HG02678 (cell line): ENCODE results near the gene ARPC5L.
"Not testable (repeated sequence)": the region's sequence is repeated elsewhere in the genome, so short reads cannot be mapped to it uniquely, and the experiment has no call there.

ENCODE experiments used
- ATAC-seq: cut with Tn5 transposase; IDR thresholded peaks from one replicate; pipeline ENCODE4 v1.9.1; 2021; ENCODE audit warnings: mild to moderate bottlenecking, moderate library complexity; ENCODE audit not compliant: unreplicated experiment

ARPC5L gene

GRCh38 chr9:124840300-124840833 lies 21.6 kb upstream of the ARPC5L start:
- no peak for ATAC-seq

- no peak for ATAC-seq
Observed at GRCh38 chr9:124841075-124841821, 20.7 kb upstream of the ARPC5L start.

- ATAC-seq, result no peak
Observed at GRCh38 chr9:124843456-124844034, 18.4 kb upstream of the ARPC5L start.

- no peak for ATAC-seq
Observed at GRCh38 chr9:124844291-124844690, 17.6 kb upstream of the ARPC5L start.

- not testable (repeated sequence) for ATAC-seq
Observed at GRCh38 chr9:124846467-124846866, 15.5 kb upstream of the ARPC5L start.

- ATAC-seq, result no peak
Observed at GRCh38 chr9:124846969-124847368, 15.0 kb upstream of the ARPC5L start.

- ATAC-seq, result no peak
Observed at GRCh38 chr9:124849801-124850200, 12.1 kb upstream of the ARPC5L start.

- no peak for ATAC-seq
Observed at GRCh38 chr9:124852121-124852828, 9.7 kb upstream of the ARPC5L start.

GRCh38 chr9:124852829-124853531 lies 8.9 kb upstream of the ARPC5L start, which contains the start of gene WDR38:
WDR38 (plus strand) TSS chr9:124853460; CDS start chr9:124853532, 72 bp downstream.
- peak; percentile 79 for ATAC-seq

GRCh38 chr9:124853605-124854143 lies 8.3 kb upstream of the ARPC5L start:
- ATAC-seq, result no peak

GRCh38 chr9:124854161-124854560 lies 7.8 kb upstream of the ARPC5L start:
- ATAC-seq, result no peak

- no peak for ATAC-seq
Observed at GRCh38 chr9:124854822-124855221, 7.1 kb upstream of the ARPC5L start.

GRCh38 chr9:124855566-124855943 lies 6.4 kb upstream of the ARPC5L start:
- no peak for ATAC-seq

- no peak for ATAC-seq
Observed at GRCh38 chr9:124855944-124856765, 5.8 kb upstream of the ARPC5L start.

GRCh38 chr9:124857533-124858162 lies 4.3 kb upstream of the ARPC5L start:
- ATAC-seq, result no peak

- ATAC-seq, result no peak
Observed at GRCh38 chr9:124858330-124859046, 3.4 kb upstream of the ARPC5L start.

GRCh38 chr9:124859803-124860581 lies 1.9 kb upstream of the ARPC5L start:
- no peak for ATAC-seq
